GM19438 (cell line): ENCODE measurements around the gene PFDN5.
"Not testable (repeated sequence)": the region's sequence is repeated elsewhere in the genome, so short reads cannot be mapped to it uniquely, and the experiment has no call there.

Source experiments
- ATAC-seq: cut with Tn5 transposase; IDR thresholded peaks from one replicate; pipeline ENCODE4 v1.9.1; 2021; ENCODE audit warnings: low read depth; ENCODE audit not compliant: unreplicated experiment

PFDN5 gene

DNA sequence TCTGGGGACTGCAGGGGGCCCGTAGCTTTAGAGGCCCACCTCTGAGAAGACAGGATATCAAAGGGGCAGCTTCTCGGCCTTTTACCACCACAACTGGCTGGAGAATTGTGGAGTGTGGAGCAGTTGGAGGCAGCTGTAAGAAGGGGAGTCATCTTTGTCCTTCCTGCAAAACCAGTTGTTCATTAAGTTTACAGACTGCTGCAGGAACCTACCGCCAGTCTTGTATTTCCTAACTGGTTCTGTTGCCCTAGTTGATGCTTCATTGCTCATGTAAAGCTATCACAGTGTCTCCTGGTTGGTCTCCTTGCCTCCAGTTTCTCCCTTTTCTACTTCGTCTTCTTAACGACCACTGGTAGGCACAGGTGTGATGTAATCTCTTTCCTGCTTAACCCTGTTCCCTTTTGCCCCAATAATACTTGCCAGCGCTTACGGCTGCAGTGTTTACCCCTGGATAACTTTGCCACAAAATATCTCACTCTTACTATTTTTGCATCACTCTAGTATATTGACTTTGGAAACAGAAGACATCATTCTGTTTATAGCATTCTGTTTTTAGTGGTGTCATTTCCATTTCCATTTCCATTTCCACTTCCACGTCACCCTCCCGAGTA is 15.3 kb upstream of the PFDN5 start:
- ATAC-seq, result no peak

DNA sequence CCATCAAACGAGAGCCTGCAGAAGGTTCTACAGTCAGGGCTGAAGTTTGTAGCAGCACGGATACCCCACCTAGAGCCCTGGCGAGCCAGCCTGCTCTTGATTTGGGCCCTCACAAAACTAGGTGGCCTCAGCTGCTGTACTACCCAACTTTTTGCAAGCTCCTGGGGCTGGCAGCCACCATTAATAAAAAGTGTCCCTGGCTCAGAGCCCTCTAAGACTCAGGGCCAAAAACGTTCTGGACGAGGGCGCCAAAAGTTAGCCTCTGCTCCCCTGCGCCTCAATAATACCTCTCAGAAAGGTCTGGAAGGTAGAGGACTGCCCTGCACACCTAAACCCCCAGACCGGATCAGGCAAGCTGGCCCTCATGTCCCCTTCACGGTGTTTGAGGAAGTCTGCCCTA is 8.9 kb upstream of the PFDN5 start:
- no peak for ATAC-seq

DNA sequence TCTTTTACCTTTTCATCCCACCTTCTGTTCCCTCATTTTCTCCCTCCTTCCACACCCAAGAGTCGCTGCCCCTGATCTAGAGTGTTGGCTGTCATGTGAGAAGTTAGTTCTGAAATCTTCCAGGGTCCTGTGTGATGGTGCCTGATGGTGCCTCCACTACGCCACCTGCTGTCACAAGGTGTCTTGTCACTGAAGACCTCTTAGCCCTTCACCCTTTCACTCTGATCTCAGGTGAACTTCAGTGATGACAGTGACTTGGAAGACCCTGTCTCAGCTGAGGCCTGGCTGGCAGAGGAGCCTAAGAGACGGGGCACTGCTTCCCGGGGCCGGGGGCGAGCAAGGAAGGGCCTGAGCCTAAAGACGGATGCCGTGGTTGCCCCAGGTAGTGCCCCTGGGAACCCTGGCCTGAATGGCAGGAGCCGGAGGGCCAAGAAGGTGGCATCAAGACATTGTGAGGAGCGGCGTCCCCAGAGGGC is 7.6 kb upstream of the PFDN5 start:
- no peak for ATAC-seq

DNA sequence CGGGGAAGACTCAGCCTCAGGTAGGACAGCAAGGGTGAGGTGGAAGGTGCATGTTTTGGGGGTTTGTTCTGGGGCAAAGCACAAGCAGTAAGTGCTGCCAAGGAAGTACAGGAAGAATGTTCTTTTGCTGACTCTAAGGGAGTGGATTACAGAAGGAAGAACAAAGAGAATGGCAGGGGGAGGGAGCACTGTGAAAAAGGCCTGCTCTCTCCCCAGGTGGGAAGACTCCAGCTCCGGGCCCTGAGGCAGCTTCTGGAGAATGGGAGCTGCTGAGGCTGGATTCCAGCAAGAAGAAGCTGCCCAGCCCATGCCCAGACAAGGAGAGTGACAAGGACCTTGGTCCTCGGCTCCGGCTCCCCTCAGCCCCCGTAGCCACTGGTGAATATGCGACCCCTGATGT is 7.0 kb upstream of the PFDN5 start:
- no peak for ATAC-seq

DNA sequence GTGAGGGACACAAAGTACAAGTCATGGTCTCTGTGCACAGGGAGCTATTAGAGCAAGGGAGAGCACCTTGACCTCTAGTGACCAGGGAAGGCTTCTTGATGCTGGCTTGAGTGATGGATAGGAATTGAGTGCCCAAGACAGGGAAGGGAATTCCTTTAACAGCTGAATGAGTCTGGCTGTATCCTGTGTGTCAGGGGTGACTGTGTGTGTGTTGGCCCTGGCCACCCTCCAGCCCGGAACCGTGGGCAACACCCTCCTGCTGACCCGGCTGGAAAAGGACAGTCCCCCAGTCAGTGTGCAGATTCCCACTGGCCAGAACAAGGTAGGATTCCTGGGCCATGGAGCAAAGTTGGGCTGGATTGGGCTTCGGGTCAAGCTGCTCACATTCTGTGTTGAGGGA is 5.5 kb upstream of the PFDN5 start:
- no peak for ATAC-seq

DNA sequence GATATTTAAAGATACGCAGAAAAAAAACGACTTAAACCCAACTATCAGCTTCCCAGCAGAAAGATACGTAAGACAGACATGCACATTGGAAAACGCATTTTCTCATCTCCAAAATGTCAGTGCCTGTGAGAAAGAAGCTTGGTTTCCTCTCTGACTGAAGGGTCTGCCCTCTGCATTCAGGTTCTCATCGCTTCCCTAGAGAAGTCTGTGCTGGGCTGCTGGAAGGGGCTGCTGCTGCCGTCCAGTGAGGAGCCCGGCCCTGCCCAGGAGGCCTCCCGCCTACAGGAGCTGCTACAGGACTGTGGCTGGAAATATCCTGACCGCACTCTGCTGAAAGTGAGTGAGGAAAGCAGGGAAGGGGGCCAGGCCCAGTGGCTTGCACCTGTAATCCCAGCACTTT is 4.7 kb upstream of the PFDN5 start:
- no peak for ATAC-seq

DNA sequence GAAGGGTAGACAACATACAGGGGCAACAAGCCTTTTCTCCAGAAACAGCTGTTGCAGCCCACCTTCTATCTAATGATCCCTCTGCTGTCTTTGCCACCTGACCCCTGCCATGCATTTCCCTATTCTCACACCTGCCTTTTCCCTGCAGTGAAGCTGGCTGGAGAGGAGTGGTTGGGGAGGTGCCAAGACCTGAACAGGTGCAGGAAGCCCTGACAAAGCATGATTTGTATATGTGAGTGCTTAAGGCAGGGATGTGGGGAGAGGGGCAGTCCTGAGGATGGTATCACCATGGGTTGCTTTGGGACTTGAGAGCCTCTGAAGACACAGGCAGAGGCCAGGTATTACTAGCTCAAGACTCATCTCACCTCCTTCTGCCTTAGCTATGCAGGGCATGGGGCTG is 2.9 kb upstream of the PFDN5 start:
- ATAC-seq, result no peak

DNA sequence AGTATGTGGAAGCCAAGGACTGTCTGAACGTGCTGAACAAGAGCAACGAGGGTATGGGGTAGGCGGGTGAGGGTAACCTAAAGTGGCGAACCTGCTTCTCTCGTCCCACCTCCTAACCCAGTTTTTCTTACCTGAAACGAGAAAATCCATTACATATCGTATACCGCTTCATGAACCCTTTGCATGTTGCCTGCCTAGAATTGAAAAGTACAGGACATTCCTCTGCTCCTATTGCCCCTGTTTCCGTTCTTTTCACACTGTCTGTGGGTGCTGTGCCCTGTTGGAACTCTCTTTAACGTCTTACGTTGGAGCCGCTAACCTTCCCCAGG is 513 bp downstream of the PFDN5 start:
- ATAC-seq, result no peak

DNA sequence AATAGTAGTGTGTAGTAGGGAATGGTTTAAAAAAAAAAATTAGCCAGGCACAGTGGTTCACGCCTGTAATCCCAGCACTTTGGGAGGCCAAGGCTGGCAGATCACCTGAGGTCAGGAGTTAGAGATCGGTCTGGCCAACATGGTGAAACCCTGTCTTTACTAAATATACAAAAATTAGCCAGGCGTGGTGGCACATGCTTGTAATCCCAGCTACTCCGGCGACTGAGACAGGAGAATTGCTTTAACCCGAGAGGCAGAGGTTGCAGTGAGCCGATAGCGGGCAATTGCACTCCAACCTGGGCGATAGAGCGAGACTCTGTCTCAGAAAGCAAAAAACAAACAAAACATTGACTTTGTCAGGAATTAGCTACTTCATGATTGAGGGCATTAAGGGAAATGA is 1.8 kb downstream of the PFDN5 start:
- not testable (repeated sequence) for ATAC-seq

DNA sequence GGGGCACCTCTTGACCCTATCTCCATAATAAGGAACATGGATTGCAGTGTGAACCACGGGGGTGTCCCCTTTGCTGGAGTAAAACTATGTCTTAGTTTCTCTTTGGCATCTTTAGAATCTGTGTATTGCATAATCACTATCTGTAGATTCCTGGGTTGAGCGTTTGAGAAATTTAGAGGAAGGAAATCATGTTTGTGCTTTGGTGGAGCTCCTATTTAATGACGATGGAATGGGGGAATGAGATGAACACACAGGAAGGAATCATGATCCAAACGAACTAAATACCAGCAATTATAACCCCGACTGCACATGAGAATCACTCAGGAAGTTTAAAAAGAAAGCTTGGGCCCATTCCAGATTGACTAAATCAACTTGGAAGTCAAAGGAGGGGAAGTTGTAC is 2.8 kb downstream of the PFDN5 start:
- ATAC-seq, result no peak

DNA sequence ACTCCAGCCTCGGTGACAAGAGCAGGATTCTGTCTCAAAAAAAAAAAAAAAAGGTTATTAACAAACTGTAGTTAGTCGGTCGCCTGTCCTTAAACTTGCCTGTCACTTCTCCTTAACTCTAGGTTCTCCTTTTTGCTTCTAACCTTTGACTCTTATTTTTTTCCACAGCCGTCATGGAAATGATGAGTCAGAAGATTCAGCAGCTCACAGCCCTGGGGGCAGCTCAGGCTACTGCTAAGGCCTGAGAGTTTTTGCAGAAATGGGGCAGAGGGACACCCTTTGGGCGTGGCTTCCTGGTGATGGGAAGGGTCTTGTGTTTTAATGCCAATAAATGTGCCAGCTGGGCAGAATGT is 3.7 kb downstream of the PFDN5 start:
- ATAC-seq, result no peak

DNA sequence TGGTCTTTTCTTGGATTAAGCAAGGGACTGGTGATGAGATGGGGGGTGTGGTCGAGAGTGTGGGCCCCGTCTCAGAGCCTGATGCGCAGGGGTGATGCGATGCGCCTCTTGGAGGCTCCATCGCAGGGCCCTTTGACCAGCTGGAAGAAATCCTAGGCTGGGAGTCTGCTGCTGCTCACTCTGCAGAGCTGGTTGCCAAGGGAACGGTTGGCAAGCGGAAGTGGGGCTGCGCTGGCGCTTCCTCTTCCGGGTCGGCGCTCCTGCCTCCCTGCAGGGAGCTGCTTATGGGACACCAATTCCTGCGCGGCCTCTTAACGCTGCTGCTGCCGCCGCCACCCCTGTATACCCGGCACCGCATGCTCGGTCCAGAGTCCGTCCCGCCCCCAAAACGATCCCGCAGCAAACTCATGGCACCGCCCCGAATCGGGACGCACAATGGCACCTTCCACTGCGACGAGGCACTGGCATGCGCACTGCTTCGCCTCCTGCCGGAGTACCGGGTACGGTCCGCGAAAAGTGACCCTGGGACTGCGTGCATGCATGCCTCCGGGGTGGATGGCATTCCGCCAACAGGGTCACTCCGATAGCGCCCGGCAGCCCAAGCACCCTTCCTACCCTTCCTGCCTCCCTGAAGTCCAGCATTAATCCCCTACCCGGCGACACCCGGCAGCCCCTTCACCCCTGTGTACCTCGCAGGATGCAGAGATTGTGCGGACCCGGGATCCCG is 4.3 kb downstream of the PFDN5 start, which contains the start of gene MYG1:
MYG1 (plus strand) TSS at position 242 of the 727 bp plus-strand sequence; CDS start at position 285, 43 bp downstream.
- ATAC-seq, result peak; percentile 76

DNA sequence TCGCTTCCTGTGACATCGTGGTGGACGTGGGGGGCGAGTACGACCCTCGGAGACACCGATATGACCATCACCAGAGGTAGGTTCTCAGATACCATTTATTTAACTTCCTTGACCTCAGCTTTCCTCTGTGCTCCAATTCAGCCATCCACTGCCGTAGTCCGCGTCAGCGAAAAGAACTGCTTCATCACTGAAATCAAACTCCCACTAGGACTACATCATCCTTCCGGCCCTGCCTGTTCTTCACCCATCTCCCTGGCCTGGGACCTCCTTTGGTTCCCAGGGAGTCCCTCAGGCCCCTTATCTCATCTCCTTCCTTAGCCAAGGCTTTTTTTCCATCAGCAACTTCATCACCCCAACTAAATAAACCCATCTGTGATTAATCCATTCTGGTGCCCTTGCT is 4.8 kb downstream of the PFDN5 start:
- ATAC-seq, result no peak

DNA sequence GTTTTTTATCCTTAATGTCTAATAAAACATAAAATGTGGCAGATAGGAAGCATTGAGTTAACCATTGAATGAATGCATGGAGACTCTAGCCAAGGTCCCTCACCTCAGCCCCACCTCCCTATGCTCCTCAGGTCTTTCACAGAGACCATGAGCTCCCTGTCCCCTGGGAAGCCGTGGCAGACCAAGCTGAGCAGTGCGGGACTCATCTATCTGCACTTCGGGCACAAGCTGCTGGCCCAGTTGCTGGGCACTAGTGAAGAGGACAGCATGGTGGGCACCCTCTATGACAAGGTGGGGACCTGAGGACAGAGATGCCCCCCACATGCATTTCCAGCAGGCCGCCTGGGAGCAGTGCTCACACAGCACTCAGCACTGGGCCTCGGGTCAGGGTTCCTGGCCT is 7.6 kb downstream of the PFDN5 start:
- no peak for ATAC-seq

DNA sequence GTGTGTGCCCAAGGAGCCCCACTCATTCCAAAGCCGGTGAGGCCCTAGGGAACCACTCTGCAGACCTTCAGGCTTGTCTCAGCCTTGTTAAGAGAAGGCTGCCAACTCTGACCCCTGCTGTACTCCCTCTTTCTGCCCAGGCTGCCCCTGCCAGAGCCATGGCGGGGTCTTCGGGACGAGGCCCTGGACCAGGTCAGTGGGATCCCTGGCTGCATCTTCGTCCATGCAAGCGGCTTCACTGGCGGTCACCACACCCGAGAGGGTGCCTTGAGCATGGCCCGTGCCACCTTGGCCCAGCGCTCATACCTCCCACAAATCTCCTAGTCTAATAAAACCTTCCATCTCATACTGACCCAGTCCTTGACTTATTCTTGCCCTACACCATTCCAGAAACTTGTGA is 11.5 kb downstream of the PFDN5 start:
- no peak for ATAC-seq

DNA sequence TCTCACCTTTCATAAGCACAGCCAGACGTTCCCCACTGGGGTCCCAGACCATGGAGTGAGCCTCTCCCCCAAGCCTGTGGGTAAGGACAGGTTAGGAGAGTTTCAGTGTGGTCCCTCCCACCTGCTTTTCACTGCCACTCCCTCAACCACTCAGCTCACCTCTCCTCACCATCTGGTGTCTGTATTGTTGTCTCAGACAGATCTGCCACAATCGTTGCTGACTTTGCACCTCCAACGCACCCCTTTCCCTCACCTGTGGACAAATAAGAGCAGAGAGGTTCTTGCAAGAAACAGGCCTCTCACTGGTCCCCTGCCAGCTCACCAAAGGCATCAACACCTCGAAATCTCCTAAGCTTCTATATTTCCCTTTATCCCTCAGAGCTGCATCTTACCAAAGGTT is 12.9 kb downstream of the PFDN5 start:
- no peak for ATAC-seq

DNA sequence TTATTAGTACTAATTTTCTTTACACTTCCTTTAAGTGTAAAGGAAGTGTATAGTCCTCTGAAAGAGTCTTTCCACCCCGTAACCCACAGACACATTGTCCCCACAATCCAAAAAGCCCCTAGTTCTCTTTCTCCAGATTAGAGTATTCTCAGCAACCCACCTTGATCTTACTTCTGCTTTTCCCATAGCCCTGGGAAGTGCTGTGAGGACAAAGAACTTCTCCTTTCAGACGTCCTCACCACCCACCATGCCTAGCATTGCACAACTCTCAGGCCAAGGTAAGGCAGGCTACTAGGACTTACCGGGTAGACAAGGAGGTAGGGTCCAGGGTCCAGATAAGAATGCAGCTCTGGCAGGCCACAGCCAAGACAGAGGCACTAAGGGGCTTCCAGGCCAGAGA is 18.7 kb downstream of the PFDN5 start:
- no peak for ATAC-seq

DNA sequence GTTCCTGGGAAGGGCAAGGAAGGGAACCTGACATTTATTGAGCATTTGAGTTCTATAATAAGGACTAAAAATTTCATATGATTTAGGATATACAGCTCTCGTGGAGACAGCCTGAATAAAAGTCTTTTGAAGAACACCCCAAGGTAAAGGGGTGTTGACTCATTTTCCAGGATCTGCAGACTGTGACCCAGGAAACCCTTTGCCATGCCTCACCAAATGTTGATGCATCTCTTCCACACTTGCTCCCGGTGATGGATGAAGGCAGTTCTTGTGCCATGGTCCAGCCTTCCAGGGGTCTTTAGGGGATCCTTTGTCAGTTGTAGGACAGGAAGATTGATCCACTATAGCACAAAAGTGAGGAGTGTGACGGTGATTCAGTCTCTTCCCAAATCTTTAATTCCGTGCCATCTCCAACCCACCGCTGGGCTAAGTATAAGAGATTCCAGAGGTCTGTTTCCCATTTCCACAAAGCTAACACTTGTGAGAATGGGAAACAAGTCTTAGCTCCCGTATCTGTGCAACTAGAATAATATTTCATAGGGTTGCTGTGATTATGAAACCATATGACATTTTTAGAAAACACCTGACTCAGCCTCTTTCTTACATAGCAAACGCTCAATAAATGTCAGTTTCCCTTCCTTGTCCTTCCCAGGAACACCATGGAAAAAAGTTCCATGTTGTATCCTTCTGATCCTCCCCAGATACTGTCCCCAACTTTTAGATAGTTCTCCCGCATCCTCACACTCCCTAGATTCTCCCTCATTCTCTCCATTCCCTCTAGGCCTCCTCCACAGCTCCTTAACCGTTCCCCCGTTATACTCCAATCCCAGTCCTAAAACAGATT is 25.2 kb downstream of the PFDN5 start:
- no peak for ATAC-seq

DNA sequence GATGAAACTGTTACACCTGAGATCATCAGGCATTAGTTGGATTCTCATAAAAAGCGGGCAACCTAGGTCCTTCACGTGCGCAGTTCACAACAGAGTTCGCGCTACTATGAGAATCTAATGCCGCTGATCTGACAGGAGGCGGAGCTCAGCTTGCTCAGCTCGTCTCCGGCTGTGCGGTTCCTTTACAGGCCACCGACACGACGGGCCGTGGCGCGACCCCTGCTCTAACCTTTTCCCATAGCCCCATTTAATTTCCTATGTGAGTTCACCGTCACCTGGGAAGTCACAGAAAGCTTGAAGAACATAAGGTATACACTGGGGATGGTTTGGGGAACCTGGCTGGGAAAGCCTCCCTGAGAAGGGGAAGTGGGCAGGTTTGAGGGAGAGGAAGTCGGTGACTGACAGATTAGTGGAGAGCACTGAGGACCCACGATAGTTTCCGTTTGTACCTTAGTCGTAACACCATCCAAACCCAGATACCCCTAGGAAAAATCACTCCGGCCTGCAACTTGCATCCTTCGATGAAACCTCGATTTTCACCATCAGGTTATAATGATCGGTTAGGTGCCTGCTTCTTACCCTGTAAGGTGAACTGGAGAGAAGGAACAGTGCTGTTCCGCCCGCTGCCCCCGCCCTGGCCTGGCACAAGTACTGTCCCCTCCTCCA is 28.9 kb downstream of the PFDN5 start:
- peak; percentile 40 for ATAC-seq

DNA sequence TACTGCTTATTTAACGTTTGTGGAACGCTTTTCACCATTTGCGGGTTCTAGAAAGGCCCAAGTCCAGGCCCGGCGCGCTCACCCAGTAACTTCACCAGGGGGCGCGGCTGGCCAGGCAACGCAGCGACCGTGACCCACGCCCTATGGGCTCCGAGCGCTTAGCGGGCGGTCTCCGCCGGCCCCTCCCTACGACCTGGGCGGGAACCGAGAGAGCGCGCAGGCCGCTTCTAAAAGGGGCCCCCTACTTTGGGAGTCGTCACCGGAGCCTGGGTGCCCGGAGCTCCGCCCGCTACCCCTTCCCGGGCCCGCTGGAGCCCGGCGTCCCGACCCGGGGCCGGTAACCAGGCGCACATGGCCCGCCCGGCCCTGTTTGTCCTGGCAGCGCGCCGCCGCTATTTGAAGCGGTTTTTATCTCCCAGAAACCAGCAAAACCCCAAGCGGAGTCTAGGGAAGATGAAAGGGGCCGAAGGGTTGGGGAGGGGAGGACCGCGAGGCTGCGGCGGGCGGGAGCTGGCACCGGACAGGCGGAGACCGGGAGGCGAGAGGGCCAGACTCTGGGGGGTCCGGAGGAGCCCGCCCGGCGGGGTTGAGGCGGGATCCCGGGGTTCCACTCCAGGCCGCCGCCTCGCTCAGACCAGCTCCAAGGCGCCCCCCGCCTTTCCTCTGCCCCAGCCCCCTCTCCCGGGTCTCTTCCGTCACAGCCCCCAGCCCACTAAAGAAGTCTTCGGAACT is 29.6 kb downstream of the PFDN5 start:
- ATAC-seq, result peak; percentile 54
